Panc1 (cell line): ENCODE data around the gene CD320.

Experiments
- POLR2AphosphoS5 ChIP-seq: IDR thresholded peaks from 2 replicates; pipeline ENCODE4 v1.6.1; 2012; ENCODE audit warnings: mild to moderate bottlenecking, low read depth, low read length, moderate library complexity
- TF ChIP-seq, protein P1 (sequence below): fragments of 450-650 bp; IDR thresholded peaks from 2 replicates; pipeline ENCODE4 v1.5.1; 2017; ENCODE audit warnings: mild to moderate bottlenecking

DNA sequence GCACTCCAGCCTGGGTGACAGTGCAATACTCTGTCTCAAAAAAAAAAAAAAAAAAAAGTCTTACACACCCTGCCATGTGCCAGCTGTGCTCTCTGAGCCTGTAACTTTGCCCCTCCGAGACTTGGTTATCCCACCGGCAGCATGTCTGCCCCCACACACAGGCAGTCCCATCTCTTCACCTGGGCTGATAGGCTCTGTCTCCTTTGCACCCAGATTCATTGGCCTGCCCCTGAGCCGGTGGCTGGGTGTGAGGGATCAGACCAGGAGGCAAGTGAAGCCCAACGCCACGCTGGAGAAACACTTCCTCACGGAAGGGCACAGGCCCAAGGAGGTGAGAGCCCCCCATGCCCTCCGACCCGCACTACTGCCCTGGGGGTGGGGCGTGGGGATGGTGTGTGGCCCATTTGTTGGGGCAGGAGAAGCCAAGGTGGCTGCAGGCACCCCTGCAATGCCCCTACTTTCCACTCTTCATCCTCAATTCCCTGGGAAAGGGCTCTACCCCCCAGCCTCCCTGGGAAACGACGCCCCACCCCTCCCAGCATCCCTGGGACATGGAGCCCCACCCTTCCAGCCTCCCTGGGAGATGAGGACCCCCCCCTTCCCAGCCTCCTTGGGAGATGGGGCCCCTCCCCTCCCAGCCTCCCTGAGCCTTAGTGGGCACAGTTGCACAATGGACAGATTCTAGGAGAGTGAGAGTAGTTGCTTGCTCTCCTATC is 53.7 kb downstream of the CD320 start:
- TF ChIP-seq, protein P1, sequence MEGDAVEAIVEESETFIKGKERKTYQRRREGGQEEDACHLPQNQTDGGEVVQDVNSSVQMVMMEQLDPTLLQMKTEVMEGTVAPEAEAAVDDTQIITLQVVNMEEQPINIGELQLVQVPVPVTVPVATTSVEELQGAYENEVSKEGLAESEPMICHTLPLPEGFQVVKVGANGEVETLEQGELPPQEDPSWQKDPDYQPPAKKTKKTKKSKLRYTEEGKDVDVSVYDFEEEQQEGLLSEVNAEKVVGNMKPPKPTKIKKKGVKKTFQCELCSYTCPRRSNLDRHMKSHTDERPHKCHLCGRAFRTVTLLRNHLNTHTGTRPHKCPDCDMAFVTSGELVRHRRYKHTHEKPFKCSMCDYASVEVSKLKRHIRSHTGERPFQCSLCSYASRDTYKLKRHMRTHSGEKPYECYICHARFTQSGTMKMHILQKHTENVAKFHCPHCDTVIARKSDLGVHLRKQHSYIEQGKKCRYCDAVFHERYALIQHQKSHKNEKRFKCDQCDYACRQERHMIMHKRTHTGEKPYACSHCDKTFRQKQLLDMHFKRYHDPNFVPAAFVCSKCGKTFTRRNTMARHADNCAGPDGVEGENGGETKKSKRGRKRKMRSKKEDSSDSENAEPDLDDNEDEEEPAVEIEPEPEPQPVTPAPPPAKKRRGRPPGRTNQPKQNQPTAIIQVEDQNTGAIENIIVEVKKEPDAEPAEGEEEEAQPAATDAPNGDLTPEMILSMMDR, result no peak
- TF ChIP-seq POLR2AphosphoS5, result no peak
